Lung (tissue), 12 donors: ENCODE results near the gene PARP9. TPM values are rescaled to one million over a fixed set of nuclear protein-coding genes. Genes with fewer than 3 reads are reported as not detected.

Experiments
- ATAC-seq: fragments of 200-7000 bp; cut with Tn5 transposase; one replicate; pipeline ENCODE4 v1.9.1; 2020; ENCODE audit warnings: moderate number of reproducible peaks; ENCODE audit not compliant: insufficient read depth, low FRiP score
- DNase-seq, 3 donors: peaks; one replicate each; pipeline ENCODE4 v3.0.0-alpha.2; 2013 to 2017
- H3K27ac ChIP-seq, 2 donors: one replicate each; pipeline ENCODE4 v1.5.1; 2013; ENCODE audit warnings: mild to moderate bottlenecking in 2 of 2, moderate library complexity in 2 of 2, control low read depth in 1 of 2, inconsistent platforms in 1 of 2, low read depth in 1 of 2, low read length in 1 of 2
- H3K27me3 ChIP-seq, 3 donors: one replicate each; pipeline ENCODE4 v1.5.1; 2013; ENCODE audit warnings: low read length in 2 of 3; ENCODE audit not compliant: control insufficient read depth in 3 of 3, insufficient read depth in 3 of 3
- H3K36me3 ChIP-seq, 4 donors: one replicate each; pipeline ENCODE4 v1.5.1; 2013; ENCODE audit warnings: low read length in 4 of 4, mild to moderate bottlenecking in 1 of 4, moderate library complexity in 1 of 4; ENCODE audit not compliant: control insufficient read depth in 4 of 4, insufficient read depth in 4 of 4
- H3K4me1 ChIP-seq, 5 donors: one replicate each; pipeline ENCODE4 v1.5.1; 2013; ENCODE audit warnings: low read length in 5 of 5, mild to moderate bottlenecking in 2 of 5, moderate library complexity in 1 of 5; ENCODE audit not compliant: control insufficient read depth in 5 of 5, insufficient read depth in 5 of 5
- H3K4me3 ChIP-seq: one replicate; pipeline ENCODE4 v1.5.1; 2013; ENCODE audit warnings: mild to moderate bottlenecking, control low read depth, moderate library complexity
- H3K9ac ChIP-seq, 2 donors: one replicate each; pipeline ENCODE4 v1.5.1; 2013; ENCODE audit warnings: low read length in 2 of 2, control low read depth in 1 of 2; ENCODE audit not compliant: insufficient read depth in 1 of 2
- H3K9me3 ChIP-seq, 4 donors: one replicate each; pipeline ENCODE4 v1.5.1; 2013; ENCODE audit warnings: low read length in 3 of 4, mild to moderate bottlenecking in 1 of 4, moderate library complexity in 1 of 4; ENCODE audit not compliant: control insufficient read depth in 4 of 4, insufficient read depth in 3 of 4
- CTCF ChIP-seq: IDR thresholded peaks from 2 replicates; pipeline ENCODE4 v1.5.1; 2012; ENCODE audit warnings: mild to moderate bottlenecking; ENCODE audit errors: control extremely low read depth, extremely low read depth
- WGBS, 2 donors: extraction: QIAGEN DNeasy Blood & Tissue Kit; methylation state at CpG; one replicate each; pipeline ENCODE4 v1.1.7; 2013; 5-methylcytosine and 5-hydroxymethylcytosine counted together
- polyA plus RNA-seq, 2 donors: library from polyadenylated mRNA; stranded (reverse); fragments of 200-250 nt; gene quantifications; one replicate each; pipeline ENCODE4 v1.2.1, GENCODE V29; 2013
- total RNA-seq, 2 donors: library from RNA; depleted of rRNA in 1 of 2; stranded (reverse); fragments of >200 nt in 1 of 2; gene quantifications; one replicate each; pipeline ENCODE4 v1.2.1, GENCODE V29; 2014 to 2021
- donor health status: control.
- donor health status: control.
- donor health status: Bipolar disorder and iron deficiency.
- donor health status: healthy.
- donor health status: DM: yes; HTN: yes; CAD: no.

The PARP9 gene
- total and polyA plus RNA-seq, 4 donors, result 31.7 to 57.0 (median 41.5) TPM

- H3K9ac ChIP-seq, result no peak overlapping the region
- WGBS, 2 donors, result 33 to 47% methylated on average over 5 of the region's 5 CpGs
These were observed 14.1 kb upstream of the PARP9 start for GRCh38 chr3:122578069-122578740.

DNA sequence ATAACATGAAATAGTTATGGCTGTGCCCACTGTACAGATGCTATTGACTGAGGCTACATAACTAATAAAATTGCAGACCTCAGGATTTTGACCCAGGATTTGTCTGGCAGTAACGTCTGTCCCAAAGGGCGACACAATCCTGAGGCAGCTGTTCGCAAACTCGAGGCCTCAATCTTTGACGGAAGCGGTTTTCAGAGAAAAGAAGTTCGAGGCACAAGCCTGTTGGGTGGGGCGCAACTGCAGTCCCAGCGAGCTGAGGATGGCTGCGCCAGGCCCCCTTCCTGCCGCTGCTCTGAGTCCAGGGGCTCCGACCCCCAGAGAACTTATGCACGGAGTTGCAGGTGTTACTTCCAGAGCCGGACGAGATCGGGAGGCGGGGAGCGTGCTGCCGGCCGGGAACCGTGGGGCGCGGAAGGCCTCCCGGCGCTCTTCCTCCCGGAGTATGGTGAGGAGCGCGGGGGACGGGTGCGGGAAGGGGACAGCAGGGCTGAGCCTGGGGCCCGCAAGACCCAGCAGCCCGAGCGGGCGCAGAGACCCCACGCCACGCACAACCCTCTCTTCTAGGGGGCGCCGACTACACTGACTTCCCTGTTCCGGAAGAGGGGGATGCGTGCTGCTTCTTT, 13.4 kb upstream of the PARP9 start, which contains the start of gene PARP15:
Gene PARP15 (plus strand): TSS at position 242 of the 623 bp plus-strand sequence. CDS start 18 bp downstream, at position 260.
- Histone ChIP-seq H3K4me3 (peak within 1 kb of the TSS; percentile 54), H3K4me1 (peaks cover 0 to 3% (median 0%) of the 10 kb centered on the region in 5 donors), H3K9me3 (peaks cover 1 to 6% (median 3%) of the 10 kb centered on the region in 4 donors), H3K36me3 (peaks cover 0 to 4% (median 1%) of the 10 kb centered on the region in 4 donors), H3K27ac (peak within 1 kb of the TSS in 1 of 2 donors; percentile 46), H3K27me3 (peaks cover 0 to 8% (median 0%) of the 10 kb centered on the region in 3 donors), H3K9ac (peak within 1 kb of the TSS in 1 of 2 donors; percentile 37)
- no peak for TF ChIP-seq CTCF
- peak; percentile 14 to 22 (median 15) for DNase-seq
- WGBS, 2 donors, result 2 to 6% methylated on average over 38 to 40 of the region's 40 CpGs
- no peak for ATAC-seq

More at GRCh38 chr3:122578069-122578740, 14.1 kb upstream of the PARP9 start:
- H3K27ac ChIP-seq, result no peak overlapping the region
- no peak for TF ChIP-seq CTCF
- H3K4me3 ChIP-seq, result no peak overlapping the region
- H3K27me3 ChIP-seq, result peaks cover 0 to 8% (median 0%) of the 10 kb centered on the region in 3 donors
- no peak for DNase-seq
- peaks cover 1 to 9% (median 3%) of the 10 kb centered on the region in 4 donors for H3K9me3 ChIP-seq
- H3K36me3 ChIP-seq, result peaks cover 0 to 4% (median 1%) of the 10 kb centered on the region in 4 donors
- peaks cover 0 to 3% (median 0%) of the 10 kb centered on the region in 5 donors for H3K4me1 ChIP-seq
- no peak for ATAC-seq

DNA sequence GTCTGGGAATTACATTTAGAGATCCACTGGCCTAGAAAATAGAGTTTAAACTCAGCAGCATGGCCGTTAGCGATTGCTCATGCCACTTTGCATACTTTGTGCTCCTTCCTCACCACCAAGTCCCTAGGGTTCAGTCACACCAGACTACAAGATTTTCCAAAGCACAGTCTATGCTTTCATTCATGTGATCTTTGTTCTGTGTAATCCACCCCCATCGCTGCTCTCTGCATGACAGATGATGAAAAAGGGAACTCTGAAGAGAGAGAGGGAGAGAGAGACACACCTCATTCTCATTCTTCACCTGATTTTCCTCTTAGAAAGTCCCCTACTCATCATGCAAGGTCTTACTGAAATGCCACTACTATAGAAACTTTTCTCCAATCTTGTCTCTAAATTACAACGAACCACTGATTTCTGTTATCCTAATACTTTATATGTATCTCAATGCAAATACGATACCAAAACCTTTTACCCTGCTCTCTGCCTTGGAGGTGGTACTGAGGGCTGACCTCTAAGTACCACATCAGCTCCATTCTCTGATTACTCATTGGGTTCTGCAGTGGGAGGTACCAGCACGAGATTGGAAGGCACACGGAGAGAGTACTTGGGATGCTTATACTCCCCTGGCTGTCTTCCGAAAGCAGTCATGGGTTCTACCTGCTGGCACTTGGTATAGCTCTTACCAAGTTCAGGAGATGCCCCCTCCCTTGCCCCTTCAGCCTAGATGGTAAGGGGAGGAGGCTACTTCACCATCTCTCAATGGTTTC, 12.3 kb upstream of the PARP9 start:
- 73 to 75% methylated on average over 8 of the region's 8 CpGs for WGBS, 2 donors
- Histone ChIP-seq H3K4me3 (no peak overlapping the region), H3K4me1 (peaks cover 0 to 3% (median 0%) of the 10 kb centered on the region in 5 donors), H3K9me3 (no peaks in the 10 kb centered on the region), H3K27ac (no peak overlapping the region), H3K9ac (no peak overlapping the region), H3K27me3 (peaks cover 0 to 8% (median 0%) of the 10 kb centered on the region in 3 donors), H3K36me3 (peaks cover 3 to 6% (median 4%) of the 10 kb centered on the region in 4 donors)
- ATAC-seq (no peak), DNase-seq (no peak)
- TF ChIP-seq CTCF, result no peak
